HCT116 (cell line): ENCODE measurements around the gene KAZN. TPM values are rescaled to one million over a fixed set of nuclear protein-coding genes. Genes with fewer than 3 reads are reported as not detected.

ENCODE experiments used
- ATAC-seq: fragments of 200-7000 bp; cut with Tn5 transposase; 2 replicates; pipeline ENCODE4 v1.9.1; 2020; ENCODE audit warnings: mild to moderate bottlenecking, moderate library complexity
- BruUV-seq: library from RNA; stranded (reverse); fragments of 400-500 nt; replicated peaks from 2 replicates; lab custom pipeline; 2021; lab: Mats Ljungman, UMichigan
- CTCF ChIA-PET: fragments of 300-600 bp; sonication (Branson Sonifier 250); formaldehyde crosslinking; loops from one replicate; lab custom pipeline; 2021; ENCODE audit warnings: antibody characterized with exemption; lab: Charles Lee
- POLR2A ChIA-PET: fragments of 300-600, 350-600 bp; sonication (Branson Sonifier 250); formaldehyde crosslinking; loops from one replicate; lab custom pipeline; 2021; ENCODE audit warnings: antibody characterized with exemption; lab: Charles Lee
- RAD21 ChIA-PET, 2 experiments: fragments of 300-600 bp; sonication (Branson Sonifier 250); formaldehyde crosslinking; loops; one replicate each; lab custom pipeline; 2023; ENCODE audit warnings: low total read pairs in 2 of 2; ENCODE audit not compliant: uncharacterized antibody in 2 of 2, unreplicated experiment in 2 of 2, low non-redundant PET in 1 of 2; lab: Charles Lee
- DNase-seq: peaks from one replicate; pipeline ENCODE4 v3.0.0-alpha.2; 2010; ENCODE audit warnings: low read depth, low spot score
- H2AFZ ChIP-seq: fragments of 200-600 bp; shearing (Covaris generic), sonication (generic); 2 replicates; pipeline ENCODE4 v1.6.1; 2017; ENCODE audit warnings: low read depth, mixed run types, mixed read lengths, antibody characterized with exemption, low read length; ENCODE audit not compliant: poor library complexity, severe bottlenecking
- H3K27ac ChIP-seq: 2 replicates; pipeline ENCODE4 v1.5.1; 2012; ENCODE audit warnings: low read depth, low read length
- H3K27me3 ChIP-seq: fragments of 200-600 bp; sonication (generic); 2 replicates; pipeline ENCODE4 v1.6.1; 2016; ENCODE audit warnings: mixed run types, low read length, mixed read lengths; ENCODE audit not compliant: insufficient read depth
- H3K36me3 ChIP-seq, 2 experiments: fragments of 200-500 bp in 1 of 2; fragments of 200-600 bp in 1 of 2; sonication (Bioruptor generic) in 1 of 2; sonication (generic) in 1 of 2; 2 replicates each; pipeline versions ENCODE4 v1.5.1 to v1.6.1; 2014 to 2016; ENCODE audit warnings: low read length in 2 of 2, inconsistent platforms in 1 of 2, mixed read lengths in 1 of 2, mixed run types in 1 of 2; ENCODE audit not compliant: insufficient read depth in 2 of 2, control insufficient read depth in 1 of 2
- H3K4me1 ChIP-seq, 2 experiments: fragments of 200-600 bp in 1 of 2; sonication (generic) in 1 of 2; 2 replicates each; pipeline versions ENCODE4 v1.5.1 to v1.6.1; 2012 to 2017; ENCODE audit warnings: low read length in 2 of 2, inconsistent platforms in 1 of 2, mild to moderate bottlenecking in 1 of 2, mixed read lengths in 1 of 2, mixed run types in 1 of 2, moderate library complexity in 1 of 2; ENCODE audit not compliant: insufficient read depth in 2 of 2, control insufficient read depth in 1 of 2
- H3K4me2 ChIP-seq: fragments of 200-600 bp; sonication (generic); 2 replicates; pipeline ENCODE4 v1.6.1; 2017; ENCODE audit warnings: mixed run types, low read length, mixed read lengths
- H3K4me3 ChIP-seq, 2 experiments: fragments of 200-600 bp in 1 of 2; sonication (generic) in 1 of 2; replicated peaks in 1 of 2; 2 replicates each; pipeline ENCODE4 v1.5.1; 2011 to 2016; ENCODE audit warnings: low read length in 2 of 2, control low read depth in 1 of 2, low read depth in 1 of 2, mild to moderate bottlenecking in 1 of 2, mixed read lengths in 1 of 2, mixed run types in 1 of 2
- H3K79me2 ChIP-seq: fragments of 200-600 bp; sonication (generic); 2 replicates; pipeline ENCODE4 v1.6.1; 2017; ENCODE audit warnings: mild to moderate bottlenecking, mixed run types, low read length, moderate library complexity, mixed read lengths; ENCODE audit not compliant: insufficient read depth
- H3K9ac ChIP-seq: fragments of 200-600 bp; sonication (generic); 2 replicates; pipeline ENCODE4 v1.6.1; 2016; ENCODE audit warnings: low read length, mixed read lengths
- H3K9me2 ChIP-seq: fragments of 200-600 bp; sonication (generic), shearing (Covaris generic); 2 replicates; pipeline ENCODE4 v1.6.1; 2017; ENCODE audit warnings: mixed run types, mild to moderate bottlenecking, moderate library complexity; ENCODE audit not compliant: insufficient read depth
- H3K9me3 ChIP-seq, 2 experiments: fragments of 200-500 bp in 1 of 2; fragments of 200-600 bp in 1 of 2; sonication (Bioruptor generic) in 1 of 2; sonication (generic) in 1 of 2; 2 replicates each; pipeline ENCODE4 v1.6.1; 2014 to 2017; ENCODE audit warnings: low read length in 2 of 2, mixed read lengths in 2 of 2, inconsistent platforms in 1 of 2, low read depth in 1 of 2, mild to moderate bottlenecking in 1 of 2, mixed run types in 1 of 2, moderate library complexity in 1 of 2; ENCODE audit not compliant: control insufficient read depth in 1 of 2, insufficient read depth in 1 of 2
- H4K20me1 ChIP-seq: fragments of 200-600 bp; sonication (generic), shearing (Covaris generic); 2 replicates; pipeline ENCODE4 v1.6.1; 2017; ENCODE audit warnings: mixed run types, mild to moderate bottlenecking, moderate library complexity; ENCODE audit not compliant: insufficient read depth
- CEBPB ChIP-seq: IDR thresholded peaks from 2 replicates; pipeline ENCODE4 v1.6.1; 2012; ENCODE audit warnings: low read depth
- EGR1 ChIP-seq: IDR thresholded peaks from 2 replicates; pipeline ENCODE4 v1.6.1; 2012; ENCODE audit warnings: low read depth
- EZH2 ChIP-seq: fragments of 200-600 bp; sonication (generic); IDR thresholded peaks from 2 replicates; pipeline ENCODE4 v1.6.1; 2017; ENCODE audit warnings: antibody characterized with exemption, mixed run types
- EZH2phosphoT487 ChIP-seq: fragments of 200-600 bp; IDR thresholded peaks from 2 replicates; pipeline ENCODE4 v1.6.1; 2018; ENCODE audit warnings: antibody characterized with exemption, borderline replicate concordance
- JUND ChIP-seq: IDR thresholded peaks from 2 replicates; pipeline ENCODE4 v1.6.1; 2012
- POLR2A ChIP-seq: IDR thresholded peaks from 2 replicates; pipeline ENCODE4 v1.7.0; 2011; ENCODE audit warnings: borderline replicate concordance; ENCODE audit not compliant: insufficient read depth, insufficient read length; ENCODE audit errors: extremely low read depth
- POLR2AphosphoS5 ChIP-seq: IDR thresholded peaks from 2 replicates; pipeline ENCODE4 v1.6.1; 2011; ENCODE audit warnings: mild to moderate bottlenecking, low read depth, low read length, moderate library complexity
- RAD21 ChIP-seq: IDR thresholded peaks from 2 replicates; pipeline ENCODE4 v1.6.1; 2012; ENCODE audit warnings: low read depth, mild to moderate bottlenecking
- SIN3A ChIP-seq: IDR thresholded peaks from 2 replicates; pipeline ENCODE4 v1.6.1; 2012; ENCODE audit warnings: low read depth
- SP1 ChIP-seq: IDR thresholded peaks from 2 replicates; pipeline ENCODE4 v1.6.1; 2012; ENCODE audit warnings: low read depth
- TCF7L2 ChIP-seq: IDR thresholded peaks from 2 replicates; pipeline ENCODE4 v1.7.0; 2011; ENCODE audit warnings: borderline replicate concordance, inconsistent platforms; ENCODE audit not compliant: insufficient read depth, insufficient read length; ENCODE audit errors: extremely low read depth
- YY1 ChIP-seq: IDR thresholded peaks from 2 replicates; pipeline ENCODE4 v1.6.1; 2011; ENCODE audit warnings: low read length, low read depth, moderate library complexity, mild to moderate bottlenecking; ENCODE audit not compliant: insufficient replicate concordance; ENCODE audit errors: extremely low read depth
- ZNF274 ChIP-seq: fragments of 200-500 bp; sonication (Bioruptor generic); IDR thresholded peaks from 2 replicates; pipeline ENCODE4 v1.6.1; 2014; ENCODE audit warnings: mild to moderate bottlenecking, low read depth, low read length, inconsistent platforms
- intact Hi-C: fragments of 100-400 bp; cut with micrococcal nuclease; formaldehyde crosslinking; loops from 2 replicates; pipeline ENCODE4 v1.10.0; 2022
- total RNA-seq: library from RNA; stranded (reverse); gene quantifications from one replicate; pipeline ENCODE4 v1.2.1, GENCODE V29; 2021; ENCODE audit not compliant: unreplicated experiment
- TF ChIP-seq, protein P1 (sequence below): IDR thresholded peaks from 2 replicates; pipeline ENCODE4 v1.6.1; 2012; ENCODE audit warnings: low read depth
- TF ChIP-seq, protein P2 (sequence below), 3 experiments: fragments of 200-600 bp in 1 of 3; sonication (generic) in 1 of 3; IDR thresholded peaks in 2 of 3; conservative IDR thresholded peaks in 1 of 3; 2 replicates each; pipeline ENCODE4 v1.5.1; 2012 to 2017; ENCODE audit warnings: low read depth in 2 of 3, low read length in 2 of 3, antibody characterized with exemption in 1 of 3, borderline replicate concordance in 1 of 3, control low read depth in 1 of 3, mild to moderate bottlenecking in 1 of 3, mixed read lengths in 1 of 3, mixed run types in 1 of 3, moderate library complexity in 1 of 3; ENCODE audit not compliant: insufficient read depth in 1 of 3

Gene KAZN
- total RNA-seq, 1 experiment from 2014 or later, result 13.4 TPM

DNA sequence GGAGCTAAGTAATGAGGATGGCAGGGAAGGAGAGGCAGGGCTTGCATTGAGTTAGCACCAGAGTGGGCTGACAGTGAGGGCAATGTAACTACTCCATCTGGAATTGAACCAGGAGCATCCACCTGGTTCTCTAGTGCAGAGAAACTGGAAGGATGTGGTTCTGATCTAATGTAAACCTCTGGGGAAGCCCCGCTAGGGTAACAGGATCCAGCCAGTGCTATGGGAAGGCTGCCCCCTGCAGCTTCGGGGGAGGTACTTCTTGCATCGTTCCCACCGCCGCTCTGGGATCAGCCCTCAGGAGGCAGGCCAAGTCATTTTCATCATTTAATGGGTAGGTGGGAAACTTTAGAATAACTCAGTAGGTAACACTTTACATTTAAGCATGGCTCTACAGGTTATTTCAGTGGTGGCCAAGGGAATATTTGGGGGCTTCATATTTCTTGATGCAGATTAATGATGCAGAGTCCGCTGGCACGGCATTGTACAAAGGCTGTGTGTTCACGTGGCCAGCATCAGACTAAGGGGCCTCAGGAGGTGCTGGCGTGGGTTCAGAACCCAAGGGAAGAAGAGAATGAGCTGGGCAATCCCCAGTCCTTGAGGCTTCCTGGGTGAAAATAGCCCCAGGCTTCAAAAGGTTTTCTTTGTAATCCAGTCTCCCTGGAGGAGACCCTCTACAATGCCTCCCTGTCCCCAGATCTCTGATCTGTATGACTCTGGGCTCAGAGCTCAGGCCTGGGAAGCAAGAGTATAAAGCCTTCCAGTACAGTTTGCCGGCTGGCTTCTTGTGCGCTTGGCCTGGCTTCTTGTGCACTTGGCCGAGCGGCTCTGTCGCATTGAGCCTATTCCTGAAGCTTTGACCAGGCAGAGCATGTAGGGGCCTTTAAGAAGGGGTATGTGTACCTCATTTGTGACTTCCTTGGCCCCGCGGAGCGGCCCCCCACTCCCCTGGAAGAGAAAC, 26.4 kb upstream of the KAZN start:
- intact Hi-C loops, result no loop called here
- peak; percentile 80 for ATAC-seq
- CTCF ChIA-PET, result no interaction called here
- RAD21 ChIA-PET, result no interaction called here
- Histone ChIP-seq H3K27ac (no peak overlapping the region), H3K4me1 (no peaks in the 10 kb centered on the region), H3K36me3 (no peaks in the 10 kb centered on the region), H3K4me2 (no peak overlapping the region), H3K4me3 (no peak overlapping the region), H3K9ac (no peak overlapping the region), H4K20me1 (no peaks in the 10 kb centered on the region), H3K9me2 (no peaks in the 10 kb centered on the region), H2AFZ (no peak overlapping the region), H3K27me3 (peaks cover 4% of the 10 kb centered on the region; the same call in 1 of the 2 replicates), H3K9me3 (no peaks in the 10 kb centered on the region), H3K79me2 (no peaks in the 10 kb centered on the region)
- TF ChIP-seq, protein P1, sequence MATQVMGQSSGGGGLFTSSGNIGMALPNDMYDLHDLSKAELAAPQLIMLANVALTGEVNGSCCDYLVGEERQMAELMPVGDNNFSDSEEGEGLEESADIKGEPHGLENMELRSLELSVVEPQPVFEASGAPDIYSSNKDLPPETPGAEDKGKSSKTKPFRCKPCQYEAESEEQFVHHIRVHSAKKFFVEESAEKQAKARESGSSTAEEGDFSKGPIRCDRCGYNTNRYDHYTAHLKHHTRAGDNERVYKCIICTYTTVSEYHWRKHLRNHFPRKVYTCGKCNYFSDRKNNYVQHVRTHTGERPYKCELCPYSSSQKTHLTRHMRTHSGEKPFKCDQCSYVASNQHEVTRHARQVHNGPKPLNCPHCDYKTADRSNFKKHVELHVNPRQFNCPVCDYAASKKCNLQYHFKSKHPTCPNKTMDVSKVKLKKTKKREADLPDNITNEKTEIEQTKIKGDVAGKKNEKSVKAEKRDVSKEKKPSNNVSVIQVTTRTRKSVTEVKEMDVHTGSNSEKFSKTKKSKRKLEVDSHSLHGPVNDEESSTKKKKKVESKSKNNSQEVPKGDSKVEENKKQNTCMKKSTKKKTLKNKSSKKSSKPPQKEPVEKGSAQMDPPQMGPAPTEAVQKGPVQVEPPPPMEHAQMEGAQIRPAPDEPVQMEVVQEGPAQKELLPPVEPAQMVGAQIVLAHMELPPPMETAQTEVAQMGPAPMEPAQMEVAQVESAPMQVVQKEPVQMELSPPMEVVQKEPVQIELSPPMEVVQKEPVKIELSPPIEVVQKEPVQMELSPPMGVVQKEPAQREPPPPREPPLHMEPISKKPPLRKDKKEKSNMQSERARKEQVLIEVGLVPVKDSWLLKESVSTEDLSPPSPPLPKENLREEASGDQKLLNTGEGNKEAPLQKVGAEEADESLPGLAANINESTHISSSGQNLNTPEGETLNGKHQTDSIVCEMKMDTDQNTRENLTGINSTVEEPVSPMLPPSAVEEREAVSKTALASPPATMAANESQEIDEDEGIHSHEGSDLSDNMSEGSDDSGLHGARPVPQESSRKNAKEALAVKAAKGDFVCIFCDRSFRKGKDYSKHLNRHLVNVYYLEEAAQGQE, result no peak
- TF ChIP-seq POLR2A (no peak), SP1 (no peak), SIN3A (no peak), YY1 (no peak), POLR2AphosphoS5 (no peak), RAD21 (peak; percentile 38), EGR1 (no peak), ZNF274 (no peak), EZH2phosphoT487 (no peak), JUND (no peak), CEBPB (no peak), EZH2 (no peak), TCF7L2 (no peak)
- TF ChIP-seq, protein P2, sequence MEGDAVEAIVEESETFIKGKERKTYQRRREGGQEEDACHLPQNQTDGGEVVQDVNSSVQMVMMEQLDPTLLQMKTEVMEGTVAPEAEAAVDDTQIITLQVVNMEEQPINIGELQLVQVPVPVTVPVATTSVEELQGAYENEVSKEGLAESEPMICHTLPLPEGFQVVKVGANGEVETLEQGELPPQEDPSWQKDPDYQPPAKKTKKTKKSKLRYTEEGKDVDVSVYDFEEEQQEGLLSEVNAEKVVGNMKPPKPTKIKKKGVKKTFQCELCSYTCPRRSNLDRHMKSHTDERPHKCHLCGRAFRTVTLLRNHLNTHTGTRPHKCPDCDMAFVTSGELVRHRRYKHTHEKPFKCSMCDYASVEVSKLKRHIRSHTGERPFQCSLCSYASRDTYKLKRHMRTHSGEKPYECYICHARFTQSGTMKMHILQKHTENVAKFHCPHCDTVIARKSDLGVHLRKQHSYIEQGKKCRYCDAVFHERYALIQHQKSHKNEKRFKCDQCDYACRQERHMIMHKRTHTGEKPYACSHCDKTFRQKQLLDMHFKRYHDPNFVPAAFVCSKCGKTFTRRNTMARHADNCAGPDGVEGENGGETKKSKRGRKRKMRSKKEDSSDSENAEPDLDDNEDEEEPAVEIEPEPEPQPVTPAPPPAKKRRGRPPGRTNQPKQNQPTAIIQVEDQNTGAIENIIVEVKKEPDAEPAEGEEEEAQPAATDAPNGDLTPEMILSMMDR (IDR thresholded peaks at IDR 0.05 in 2 of 3, conservative IDR thresholded peaks at IDR 0.05 in 1 of 3; ENCODE audit: borderline replicate concordance in 1 of 3, insufficient read depth in 1 of 3, low read depth in 2 of 3, low read length in 2 of 3), result peak; percentile 22 to 66 (median 54); a peak in 4 of 6 replicates
- no peak for DNase-seq
- BruUV-seq, result no TSS peak
- POLR2A ChIA-PET, result no interaction called here
